Cardiac fibroblast (primary cell): ENCODE measurements around the gene MAP2K4.

Source experiments
- DNase-seq, 2 donors: peaks; one replicate each; pipeline versions ENCODE4 v3.0.0 to v3.0.0-alpha.2; 2010; ENCODE audit warnings: low read depth in 2 of 2
- H3K4me3 ChIP-seq, 2 donors: replicated peaks in 1 of 2; 1 replicate in 1 of 2; 2 replicates in 1 of 2; pipeline ENCODE4 v1.5.1; 2011; ENCODE audit warnings: low read depth in 2 of 2, low read length in 2 of 2, mild to moderate bottlenecking in 2 of 2, moderate library complexity in 1 of 2
- CTCF ChIP-seq: IDR thresholded peaks from one replicate; pipeline ENCODE4 v1.5.1; 2011; ENCODE audit warnings: low read depth, mild to moderate bottlenecking, low read length, inconsistent platforms

MAP2K4 gene

DNA sequence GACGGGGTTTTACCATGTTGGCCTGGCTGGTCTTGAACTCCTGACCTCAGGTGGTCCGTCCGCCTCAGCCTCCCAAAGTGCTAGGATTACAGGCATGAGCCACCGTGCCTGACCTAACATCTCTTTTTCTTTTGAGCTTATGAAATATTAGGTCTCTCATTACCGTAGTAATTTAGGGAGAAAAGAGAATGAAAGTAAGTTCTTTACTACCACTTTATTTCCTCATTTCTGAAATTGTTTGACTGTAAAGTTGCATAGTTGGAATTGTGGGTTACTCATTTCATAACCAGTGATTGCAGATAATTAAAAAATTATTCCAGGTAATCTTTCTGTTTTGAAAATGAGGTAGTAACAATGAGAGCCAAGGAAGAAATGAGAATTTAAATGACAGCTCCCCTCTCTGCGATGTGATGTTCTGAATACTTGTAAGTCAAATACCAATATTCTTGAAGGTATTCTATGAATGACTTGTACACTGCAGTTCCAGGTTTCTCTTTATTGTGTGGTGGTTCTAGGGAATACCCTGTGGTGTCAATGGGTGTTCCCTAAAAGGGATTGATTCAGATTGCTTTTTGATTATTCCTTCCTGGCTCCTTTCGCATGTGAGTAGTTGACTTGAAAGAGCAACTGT lies 28.3 kb downstream of the MAP2K4 start:
- DNase-seq = no peak
- H3K4me3 ChIP-seq = no peak overlapping the region
- no peak for TF ChIP-seq CTCF

DNA sequence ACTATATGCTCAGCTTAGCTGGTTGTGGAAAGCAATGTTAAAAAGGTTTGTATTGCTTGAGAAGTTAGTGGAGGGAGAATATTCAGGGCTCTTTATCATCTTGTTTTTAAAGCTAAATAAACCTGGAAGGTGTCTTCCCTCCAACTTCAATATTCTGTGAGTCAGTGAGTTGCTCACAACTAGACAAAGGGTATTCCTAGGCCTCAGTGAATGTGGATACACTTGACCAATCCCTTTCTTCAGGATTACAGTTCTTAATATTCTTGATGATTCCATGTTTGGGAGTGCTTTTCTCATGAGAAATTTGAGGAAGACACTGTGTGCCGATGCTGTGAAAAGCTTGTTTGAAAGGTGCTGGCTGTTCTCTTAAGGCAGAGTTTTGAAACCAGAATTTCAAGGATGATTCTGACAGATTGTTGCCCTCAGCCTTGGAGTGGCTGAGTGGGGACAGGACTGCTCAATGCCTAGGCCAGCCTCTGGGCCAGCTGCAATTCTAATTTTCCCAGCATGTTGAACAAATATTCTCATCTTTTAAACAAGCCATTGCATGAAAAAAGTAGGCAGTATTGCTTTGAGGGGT lies 30.1 kb downstream of the MAP2K4 start:
- no peak overlapping the region for H3K4me3 ChIP-seq
- DNase-seq = no peak
- TF ChIP-seq CTCF = no peak

- DNase-seq = no peak
- H3K4me3 ChIP-seq = no peak overlapping the region
- no peak for TF ChIP-seq CTCF
Observed at GRCh38 chr17:12053552-12053951, 32.9 kb downstream of the MAP2K4 start.

DNA sequence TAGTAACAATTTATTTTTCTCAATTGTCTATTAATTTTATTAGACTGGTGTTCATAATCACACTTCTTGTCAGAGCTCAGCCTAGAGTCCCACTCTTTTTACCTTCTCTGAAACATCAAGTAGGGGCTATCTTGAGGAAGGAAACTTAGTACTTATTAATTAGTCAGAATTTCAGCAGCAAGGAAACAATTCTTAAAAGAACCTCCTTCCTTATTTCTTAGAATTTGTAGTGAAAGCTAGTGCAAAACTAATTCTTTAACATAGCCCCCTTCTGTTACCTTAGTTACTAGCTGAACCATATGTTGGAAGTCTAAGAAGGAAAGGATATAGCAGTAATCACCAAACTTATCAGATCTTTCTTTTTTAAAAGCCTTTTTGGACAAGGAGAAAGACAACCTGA lies 35.2 kb downstream of the MAP2K4 start:
- no peak for DNase-seq
- H3K4me3 ChIP-seq = no peak overlapping the region
- no peak for TF ChIP-seq CTCF

DNA sequence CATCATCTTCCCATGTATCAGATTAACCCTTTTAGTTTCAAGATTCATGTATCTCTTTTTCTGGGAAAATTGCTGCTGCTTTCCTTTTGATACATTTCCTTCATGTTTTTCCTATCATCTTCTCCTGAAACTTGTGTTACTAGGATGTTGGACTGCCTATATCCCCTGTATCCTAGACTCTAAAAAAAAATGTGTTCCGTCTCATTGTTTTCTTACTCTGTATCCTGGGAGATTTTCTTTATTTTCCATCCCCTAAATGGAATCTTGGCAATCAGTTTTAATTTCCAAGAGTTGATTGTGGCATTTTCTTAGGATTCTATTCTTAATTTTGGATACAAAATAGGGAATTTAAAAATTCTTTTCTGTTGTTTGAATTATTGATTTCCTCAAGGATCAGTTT lies 36.8 kb downstream of the MAP2K4 start:
- no peak overlapping the region for H3K4me3 ChIP-seq
- no peak for DNase-seq
- no peak for TF ChIP-seq CTCF

GRCh38 chr17:12058535-12058934 lies 37.9 kb downstream of the MAP2K4 start:
- DNase-seq = no peak
- no peak for TF ChIP-seq CTCF
- H3K4me3 ChIP-seq = no peak overlapping the region

GRCh38 chr17:12062249-12062648 lies 41.6 kb downstream of the MAP2K4 start:
- no peak for TF ChIP-seq CTCF
- no peak for DNase-seq
- H3K4me3 ChIP-seq = no peak overlapping the region
